Stimulated activated naive CD8-positive, alpha-beta T cell treated with anti-CD3 and anti-CD28 coated beads, Interleukin-15, Interleukin-2, amounts not matched to agents 100 U/mL and 50 U/mL, for 24 hours (primary cell): ENCODE results near the gene DEFB124.
"Not testable (repeated sequence)": the region's sequence is repeated elsewhere in the genome, so short reads cannot be mapped to it uniquely, and the experiment has no call there.

ENCODE experiments used
- ATAC-seq: fragments of 150-1000 bp; cut with Tn5 transposase; one replicate; pipeline ENCODE4 v1.10.0; 2021
- DNase-seq: peaks from one replicate; pipeline ENCODE4 v3.0.0; 2021

DEFB124 gene

GRCh38 chr20:31488115-31488514 lies 13.2 kb upstream of the DEFB124 start:
- ATAC-seq = no peak
- DNase-seq = no peak

- ATAC-seq = peak; percentile 40
- DNase-seq = peak; percentile 52
Observed at GRCh38 chr20:31485450-31486339, 10.8 kb upstream of the DEFB124 start.

DNA sequence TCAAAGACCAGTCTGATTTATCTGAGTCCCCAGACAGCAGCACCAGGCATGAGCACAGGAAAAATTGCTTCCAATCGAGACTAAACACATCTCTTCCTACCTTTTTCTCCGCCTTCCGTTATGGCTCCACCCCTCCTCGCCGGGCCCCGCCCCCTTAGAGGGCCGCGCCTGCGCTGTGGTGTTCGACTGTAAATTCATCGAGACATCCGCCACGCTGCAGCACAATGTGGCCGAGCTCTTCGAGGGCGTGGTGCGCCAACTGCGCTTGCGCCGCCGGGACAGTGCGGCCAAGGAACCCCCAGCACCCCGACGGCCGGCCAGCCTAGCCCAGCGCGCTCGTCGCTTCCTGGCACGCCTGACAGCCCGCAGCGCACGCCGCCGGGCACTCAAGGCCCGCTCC lies 9.1 kb upstream of the DEFB124 start:
- DNase-seq = peak; percentile 15
- no peak for ATAC-seq

- no peak for DNase-seq
Observed at GRCh38 chr20:31476643-31477215, 1.8 kb upstream of the DEFB124 start.

GRCh38 chr20:31476294-31476585 lies 1.3 kb upstream of the DEFB124 start:
- ATAC-seq (no peak), DNase-seq (no peak)

More at GRCh38 chr20:31476643-31477215, 1.8 kb upstream of the DEFB124 start:
- ATAC-seq = no peak

DNA sequence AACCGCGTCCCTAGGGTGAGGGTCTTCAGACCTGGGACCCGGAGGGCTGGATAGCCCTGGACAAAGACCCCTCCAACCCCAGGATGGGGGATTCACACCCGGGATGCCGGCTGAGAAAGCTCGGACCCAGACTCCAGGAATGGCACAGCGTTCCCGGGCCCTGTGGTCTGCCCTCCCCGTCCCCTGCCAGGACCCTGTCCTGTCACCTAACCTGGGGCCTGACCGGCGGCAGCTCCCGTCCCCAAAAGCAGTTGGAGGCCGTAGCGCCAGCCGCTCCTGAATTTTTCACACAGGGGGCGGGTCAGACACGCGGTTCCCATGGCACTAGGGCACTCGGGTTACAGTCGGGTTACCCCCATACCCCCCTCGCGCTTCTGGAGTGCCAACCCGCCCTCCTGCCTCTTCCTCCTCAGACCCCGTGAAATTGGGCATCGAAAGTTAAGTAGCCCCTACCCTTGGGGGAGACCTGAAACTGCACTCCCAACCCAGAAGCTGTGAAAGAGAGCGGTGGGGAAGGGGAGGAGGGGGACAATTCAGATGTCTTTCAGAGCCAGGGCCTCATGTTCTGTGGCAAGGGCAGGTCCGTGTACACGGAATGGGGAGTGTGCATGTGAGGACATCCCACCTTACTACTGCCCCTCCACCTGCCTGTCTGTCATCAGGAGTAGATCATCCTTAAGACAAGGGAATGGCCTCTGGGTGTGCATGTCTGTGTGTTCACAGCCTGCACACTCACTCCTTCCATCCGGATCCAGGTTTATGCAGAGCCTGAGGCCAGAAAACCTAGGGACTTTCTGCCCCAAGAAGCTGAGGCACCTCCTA lies 756 bp upstream of the DEFB124 start:
- ATAC-seq (no peak), DNase-seq (no peak)

GRCh38 chr20:31474097-31474436 lies 860 bp downstream of the DEFB124 start:
- ATAC-seq (peak; percentile 72), DNase-seq (no peak)

DNA sequence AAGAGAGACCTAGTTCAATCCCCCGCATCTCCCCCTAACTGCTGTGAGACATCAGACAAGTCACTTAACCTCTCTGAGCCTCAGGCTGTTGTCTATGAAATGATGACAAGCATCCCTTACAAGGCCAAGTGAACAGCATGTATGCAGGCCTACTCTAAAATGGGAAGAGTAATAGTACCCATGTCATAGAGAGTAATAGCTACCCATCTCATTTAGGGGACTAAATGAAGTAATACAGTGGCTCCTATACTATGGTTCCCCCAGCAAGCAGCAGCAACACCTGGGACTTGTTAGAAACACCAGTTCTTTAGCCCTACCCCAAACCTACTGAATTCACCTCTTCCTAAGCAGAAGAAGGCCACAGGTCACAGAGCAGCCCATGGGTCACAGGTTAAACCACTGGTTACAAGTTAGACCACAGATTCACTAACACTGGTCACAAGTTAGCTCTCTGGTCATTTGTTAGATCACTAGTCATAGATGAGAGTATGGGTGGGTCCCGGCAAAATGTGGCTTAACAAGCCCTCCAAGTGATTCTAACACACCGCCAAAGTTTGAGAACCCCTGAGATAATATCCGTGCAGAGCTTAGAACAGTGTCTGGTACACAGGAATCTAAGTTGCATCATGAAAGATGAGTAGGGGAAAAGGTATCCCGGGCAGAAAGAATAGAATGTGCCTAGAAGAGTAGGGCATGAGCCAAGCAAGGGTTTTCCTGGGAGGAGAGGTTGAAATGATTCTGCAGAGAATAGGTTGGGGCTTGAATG lies 1.4 kb downstream of the DEFB124 start:
- DNase-seq = no peak
- peak; percentile 24 for ATAC-seq

DNA sequence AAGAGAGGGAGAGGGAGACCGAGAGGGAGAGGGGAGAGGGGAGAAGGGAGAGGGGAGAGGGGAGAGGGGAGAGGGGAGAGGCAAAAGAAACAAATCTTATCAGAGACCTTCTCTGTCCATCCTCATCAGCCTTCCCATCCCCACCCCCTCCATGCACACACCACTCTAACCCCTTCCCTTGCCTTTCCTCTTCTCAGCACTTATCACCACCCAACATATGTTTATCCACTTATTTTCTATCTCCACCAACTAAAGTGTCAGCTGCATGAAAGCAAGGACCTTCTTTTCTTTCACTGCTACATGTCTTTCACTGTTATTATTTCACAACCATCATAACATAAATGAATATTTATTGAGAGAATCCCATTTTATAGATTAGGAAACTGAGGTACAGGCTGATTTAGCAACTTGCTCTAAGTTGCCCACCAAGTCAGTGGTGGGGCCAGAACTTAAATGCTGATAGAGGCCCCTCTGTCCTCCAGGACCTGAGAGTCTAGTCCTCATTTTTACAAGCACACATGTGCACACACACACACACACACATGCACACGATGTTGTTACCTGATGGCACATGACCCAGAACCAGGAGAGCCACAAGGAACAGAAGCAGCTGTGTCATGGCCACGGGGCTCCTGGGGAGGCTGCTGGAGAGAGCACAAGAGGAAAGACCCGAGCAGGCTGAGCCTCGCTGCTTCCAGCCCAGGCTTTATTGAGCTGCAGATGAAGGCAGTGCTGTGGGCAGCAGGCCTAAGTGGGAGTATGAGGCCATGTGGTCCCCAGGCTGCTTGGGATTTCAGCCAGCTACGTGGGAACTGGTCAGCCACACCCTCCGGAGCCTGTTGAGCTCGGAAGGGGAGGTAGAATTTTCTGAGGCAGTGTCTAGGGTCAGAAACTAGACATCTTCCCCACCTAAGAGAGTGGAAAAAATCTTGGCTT lies 2.3 kb downstream of the DEFB124 start:
- ATAC-seq (no peak), DNase-seq (no peak)

- ATAC-seq, DNase-seq: not testable (repeated sequence)
Observed at GRCh38 chr20:31470946-31471345, 4.0 kb downstream of the DEFB124 start.

DNA sequence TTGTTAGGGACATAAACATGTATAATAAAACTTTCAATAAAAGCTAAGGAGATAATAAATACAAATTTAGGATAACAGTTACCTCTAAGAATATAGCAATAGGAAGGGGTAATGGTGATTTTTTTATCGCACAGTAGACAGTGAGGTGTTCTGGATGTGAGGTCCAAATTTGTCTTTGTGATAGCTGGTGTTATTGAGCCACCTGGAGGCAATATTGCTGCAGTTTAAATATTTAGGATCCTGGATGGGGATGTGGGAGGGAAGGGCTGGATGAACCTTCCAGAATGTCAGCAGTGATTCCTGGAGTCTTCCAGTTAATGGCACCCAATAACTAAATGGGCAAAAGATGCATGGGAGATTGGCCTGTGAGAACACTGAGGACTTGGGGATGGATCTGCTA lies 20.6 kb downstream of the DEFB124 start:
- ATAC-seq = no peak

DNA sequence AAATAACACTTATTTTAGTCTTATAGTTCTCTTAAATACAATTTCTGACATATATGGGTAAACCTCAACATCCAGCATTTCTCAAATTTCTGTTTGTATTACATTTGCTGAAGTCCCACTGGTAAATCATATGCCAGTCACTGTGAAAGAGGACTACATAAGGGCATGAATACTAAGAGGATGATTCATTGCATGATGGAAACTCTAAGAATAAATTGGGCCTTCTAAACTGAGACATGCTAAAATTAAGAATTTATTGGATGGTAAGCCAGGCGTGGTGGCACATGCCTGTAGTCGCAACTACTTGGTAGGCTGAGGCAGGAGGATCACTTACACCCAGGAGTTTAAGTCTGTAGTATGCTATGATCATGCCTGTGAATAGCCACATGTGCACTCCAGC lies 22.4 kb downstream of the DEFB124 start:
- no peak for ATAC-seq
- no peak for DNase-seq

More for the DNA sequence above, 20.6 kb downstream of the DEFB124 start:
- no peak for DNase-seq

GRCh38 chr20:31449511-31450414 lies 25.2 kb downstream of the DEFB124 start:
- no peak for ATAC-seq
- no peak for DNase-seq

DNA sequence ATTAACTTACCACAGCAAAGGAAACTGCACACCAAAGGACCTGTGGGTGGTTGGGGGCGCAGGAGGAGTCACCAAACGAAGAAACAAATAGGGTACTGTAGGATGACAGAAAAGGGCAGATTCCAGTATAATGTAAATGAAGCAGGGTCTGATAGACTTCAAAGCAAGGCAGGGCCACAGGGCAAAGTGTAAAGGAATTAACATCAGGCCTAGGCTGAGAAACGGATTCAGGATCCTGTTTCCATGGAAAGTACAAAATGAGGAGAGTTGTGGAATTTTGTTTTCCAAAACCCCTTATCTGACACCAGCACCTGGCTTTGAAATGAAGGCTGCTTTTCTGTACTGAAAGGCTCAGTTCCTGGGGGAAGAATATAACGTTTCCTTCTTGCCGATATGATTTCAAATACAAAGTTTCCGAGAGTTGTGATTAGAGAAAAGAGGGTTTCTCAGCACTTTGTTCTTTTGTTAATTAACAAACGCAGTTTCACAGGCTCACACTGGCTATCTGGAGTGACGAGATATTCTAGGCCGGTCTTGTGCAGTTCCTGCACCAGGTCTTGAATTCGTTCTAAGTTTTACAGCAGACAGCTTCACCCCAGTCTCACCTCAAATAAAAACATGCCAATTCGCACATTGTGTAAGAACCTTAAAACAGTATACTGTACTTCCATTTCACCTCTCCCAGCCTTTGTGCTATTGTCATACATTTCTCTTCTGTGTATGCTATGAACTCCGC lies 28.7 kb downstream of the DEFB124 start:
- ATAC-seq (no peak), DNase-seq (no peak)

GRCh38 chr20:31440012-31440659 lies 34.8 kb downstream of the DEFB124 start, which contains the start of gene DEFB123:
TSS of gene DEFB123 (plus strand) at chr20:31440632. CDS start at chr20:31440699, 67 bp downstream.
- DNase-seq = peak; percentile 16
- no peak for ATAC-seq

DNA sequence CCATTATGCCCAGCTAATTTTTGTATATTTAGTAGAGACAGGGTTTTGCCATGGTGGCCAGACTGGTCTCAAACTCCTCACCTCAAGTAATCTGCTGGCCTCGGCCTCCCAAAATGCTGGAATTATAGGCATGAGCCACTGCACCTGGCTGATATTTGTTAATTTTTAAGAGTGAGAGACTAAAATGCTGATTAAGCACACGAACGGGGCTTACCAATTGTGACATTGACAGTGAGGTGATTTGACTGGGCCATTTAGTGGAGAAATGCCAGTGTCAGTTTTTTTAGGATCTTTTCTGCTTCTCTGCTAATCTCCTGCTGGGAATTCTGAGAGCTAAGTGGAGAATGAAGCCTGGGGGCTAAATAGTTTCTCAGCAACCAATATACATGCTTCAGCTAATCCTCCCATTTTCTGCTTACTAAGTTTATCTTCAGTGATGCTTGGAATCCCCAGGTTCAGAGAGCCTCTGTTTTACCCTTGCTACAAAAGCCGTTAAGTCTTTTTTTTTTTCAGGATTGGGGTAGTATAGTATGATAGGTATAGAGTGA lies 44.3 kb downstream of the DEFB124 start:
- DNase-seq (no peak), ATAC-seq (no peak)

GRCh38 chr20:31427576-31427975 lies 47.4 kb downstream of the DEFB124 start:
- not testable (repeated sequence) for DNase-seq, ATAC-seq

- not testable (repeated sequence) for ATAC-seq, DNase-seq
Observed at GRCh38 chr20:31426891-31427551, 47.9 kb downstream of the DEFB124 start.
